MCF 10A (cell line): ENCODE results near the gene FAM241B. TPM values are rescaled to one million over a fixed set of nuclear protein-coding genes. Genes with fewer than 3 reads are reported as not detected.

ENCODE experiments used
- BruUV-seq: library from RNA; stranded (reverse); fragments of 400-500 nt; replicated peaks from 2 replicates; lab custom pipeline; 2021; lab: Mats Ljungman, UMichigan
- CTCF ChIA-PET: fragments of 300-600 bp; sonication (Branson Sonifier 250); formaldehyde crosslinking; extraction: SDS; loops from one replicate; lab custom pipeline; 2021; ENCODE audit warnings: antibody characterized with exemption, inconsistent platforms; lab: Yijun Ruan, JAX
- POLR2A ChIA-PET: fragments of 300-600, 350-650 bp; sonication (Branson Sonifier 250); formaldehyde crosslinking; extraction: SDS; loops from one replicate; lab custom pipeline; 2020; ENCODE audit warnings: antibody characterized with exemption, inconsistent platforms; lab: Yijun Ruan, JAX
- DNase-seq: peaks from one replicate; pipeline ENCODE4 v3.0.0-alpha.2; 2018; ENCODE audit not compliant: unreplicated experiment
- H3K27ac Mint-ChIP-seq: one replicate; pipeline ENCODE4 v1.8.0; 2022; ENCODE audit warnings: mild to moderate bottlenecking, low read depth, mixed read lengths; ENCODE audit not compliant: unreplicated experiment
- H3K27me3 Mint-ChIP-seq: one replicate; pipeline ENCODE4 v1.8.0; 2022; ENCODE audit warnings: mixed read lengths; ENCODE audit not compliant: insufficient read depth, unreplicated experiment
- H3K36me3 Mint-ChIP-seq: one replicate; pipeline ENCODE4 v1.8.0; 2022; ENCODE audit warnings: mild to moderate bottlenecking, moderate library complexity, mixed read lengths; ENCODE audit not compliant: insufficient read depth, unreplicated experiment
- H3K4me1 Mint-ChIP-seq: one replicate; pipeline ENCODE4 v1.8.0; 2022; ENCODE audit warnings: mixed read lengths; ENCODE audit not compliant: insufficient read depth, unreplicated experiment
- H3K4me3 Mint-ChIP-seq: one replicate; pipeline ENCODE4 v1.8.0; 2022; ENCODE audit warnings: mild to moderate bottlenecking, moderate library complexity, mixed read lengths; ENCODE audit not compliant: unreplicated experiment
- H3K9me3 Mint-ChIP-seq: one replicate; pipeline ENCODE4 v1.8.0; 2022; ENCODE audit warnings: mixed read lengths; ENCODE audit not compliant: unreplicated experiment
- CTCF ChIP-seq: fragments of 200-600 bp; IDR thresholded peaks from one replicate; pipeline ENCODE4 v1.8.0; 2022; ENCODE audit warnings: antibody characterized with exemption, mild to moderate bottlenecking; ENCODE audit not compliant: unreplicated experiment
- intact Hi-C: fragments of 100-400 bp; cut with micrococcal nuclease; formaldehyde crosslinking; loops from 2 replicates; pipeline ENCODE4 v1.14.1; 2022
- total RNA-seq: library from RNA; stranded (reverse); gene quantifications from 2 replicates; pipeline ENCODE4 v1.2.3, GENCODE V29; 2022

Gene FAM241B
- total RNA-seq, 1 experiment from 2014 or later: 7.5 TPM

GRCh38 chr10:69680610-69681009 lies 50.6 kb downstream of the FAM241B start:
- no peak for TF ChIP-seq CTCF
- no peaks in the 10 kb centered on the region for H3K36me3 Mint-ChIP-seq
- ChIA-PET CTCF (interaction anchor here (0.7 to 2.1 kb wide), 6 partner anchors 10 to 274 kb away, joined by 3 to 4 read pairs (median 3); no protein-coding TSS in a partner anchor), POLR2A (no interaction called here)
- no peak overlapping the region for H3K27ac Mint-ChIP-seq
- no peak overlapping the region for H3K4me3 Mint-ChIP-seq
- no TSS peak for BruUV-seq
- H3K9me3 Mint-ChIP-seq: no peaks in the 10 kb centered on the region
- no peaks in the 10 kb centered on the region for H3K4me1 Mint-ChIP-seq
- DNase-seq: no peak
- H3K27me3 Mint-ChIP-seq: peaks cover 17% of the 10 kb centered on the region
- intact Hi-C loops: no loop called here

GRCh38 chr10:69681436-69681835 lies 51.4 kb downstream of the FAM241B start:
- no peak for TF ChIP-seq CTCF
- intact Hi-C loops: no loop called here
- Mint-ChIP-seq H3K27me3 (peaks cover 17% of the 10 kb centered on the region), H3K36me3 (no peaks in the 10 kb centered on the region), H3K9me3 (no peaks in the 10 kb centered on the region), H3K4me3 (no peak overlapping the region), H3K4me1 (peaks cover 5% of the 10 kb centered on the region), H3K27ac (no peak overlapping the region)
- BruUV-seq: no TSS peak
- ChIA-PET POLR2A (no interaction called here), CTCF (interaction anchor here (0.6 to 2.1 kb wide), 5 partner anchors 10 to 166 kb away, joined by 3 to 4 read pairs (median 3); no protein-coding TSS in a partner anchor)
- no peak for DNase-seq

- no TSS peak for BruUV-seq
- Mint-ChIP-seq H3K27me3 (peaks cover 17% of the 10 kb centered on the region), H3K4me3 (no peak overlapping the region), H3K27ac (no peak overlapping the region), H3K36me3 (no peaks in the 10 kb centered on the region), H3K9me3 (no peaks in the 10 kb centered on the region), H3K4me1 (peaks cover 5% of the 10 kb centered on the region)
- DNase-seq: no peak
- CTCF ChIA-PET: interaction anchor here (0.6 kb wide), 1 partner anchor 200 kb away, joined by 5 read pairs; no protein-coding TSS in a partner anchor
- intact Hi-C loops: no loop called here
- POLR2A ChIA-PET: no interaction called here
- no peak for TF ChIP-seq CTCF
Measured at GRCh38 chr10:69682955-69683474, 53.0 kb downstream of the FAM241B start.

Other genes starting within 250 kb of the FAM241B start
- not detected in 2 replicates for gene TACR2, start 213.3 kb upstream of the FAM241B start, total RNA-seq
- 0.52 and 0.54 TPM in 2 replicates for gene TSPAN15, start 178.8 kb upstream of the FAM241B start, total RNA-seq
- gene NEUROG3, start 56.8 kb upstream of the FAM241B start, total RNA-seq: not detected in 2 replicates
- gene COL13A1, start 171.7 kb downstream of the FAM241B start, total RNA-seq: 0.22 and 0.47 TPM in 2 replicates